Panc1 (cell line): ENCODE data around the gene MRPL38.

ENCODE experiments used
- CTCF ChIP-seq: fragments of 450-650 bp; IDR thresholded peaks from 2 replicates; pipeline ENCODE4 v1.5.1; 2017; ENCODE audit warnings: mild to moderate bottlenecking
- REST ChIP-seq, 2 experiments: IDR thresholded peaks; 2 replicates each; pipeline ENCODE4 v1.6.1; 2011 to 2012; ENCODE audit warnings: low read depth in 2 of 2, control low read depth in 1 of 2, low read length in 1 of 2, mild to moderate bottlenecking in 1 of 2, moderate library complexity in 1 of 2; ENCODE audit not compliant: insufficient read depth in 1 of 2

GRCh38 chr17:75942473-75942872 lies 37.8 kb upstream of the MRPL38 start:
- TF ChIP-seq CTCF (no peak), REST (IDR thresholded peaks at IDR 0.05; ENCODE audit: insufficient read depth in 1 of 2, low read depth in 2 of 2, low read length in 1 of 2) (no peak)
